GM23338 (cell line): ENCODE measurements around the gene CDK11A.

ENCODE experiments used
- EZH2 ChIP-seq: fragments of 200-600 bp; sonication (generic); IDR thresholded peaks from one replicate; pipeline ENCODE4 v1.8.0; 2017; ENCODE audit warnings: antibody characterized with exemption, mild to moderate bottlenecking, low read depth; ENCODE audit not compliant: unreplicated experiment
- NANOG ChIP-seq: IDR thresholded peaks from 2 replicates; pipeline ENCODE4 v1.6.1; 2016; ENCODE audit warnings: antibody characterized with exemption, borderline replicate concordance
- POLR2AphosphoS5 ChIP-seq: IDR thresholded peaks from 2 replicates; pipeline ENCODE4 v1.6.1; 2016; ENCODE audit warnings: antibody characterized with exemption, low read depth
- TF ChIP-seq, protein P1 (sequence below), 2 experiments: fragments of 200-600 bp in 1 of 2; sonication (generic) in 1 of 2; conservative IDR thresholded peaks; 2 replicates each; pipeline versions ENCODE4 v1.5.1 to v1.6.1; 2016 to 2017; ENCODE audit warnings: antibody characterized with exemption in 2 of 2, low read depth in 2 of 2, mild to moderate bottlenecking in 2 of 2, moderate library complexity in 1 of 2
- TF ChIP-seq, protein P2 (sequence below): IDR thresholded peaks from one replicate; pipeline ENCODE4 v1.6.1; 2018; ENCODE audit warnings: antibody characterized with exemption; ENCODE audit not compliant: unreplicated experiment

DNA sequence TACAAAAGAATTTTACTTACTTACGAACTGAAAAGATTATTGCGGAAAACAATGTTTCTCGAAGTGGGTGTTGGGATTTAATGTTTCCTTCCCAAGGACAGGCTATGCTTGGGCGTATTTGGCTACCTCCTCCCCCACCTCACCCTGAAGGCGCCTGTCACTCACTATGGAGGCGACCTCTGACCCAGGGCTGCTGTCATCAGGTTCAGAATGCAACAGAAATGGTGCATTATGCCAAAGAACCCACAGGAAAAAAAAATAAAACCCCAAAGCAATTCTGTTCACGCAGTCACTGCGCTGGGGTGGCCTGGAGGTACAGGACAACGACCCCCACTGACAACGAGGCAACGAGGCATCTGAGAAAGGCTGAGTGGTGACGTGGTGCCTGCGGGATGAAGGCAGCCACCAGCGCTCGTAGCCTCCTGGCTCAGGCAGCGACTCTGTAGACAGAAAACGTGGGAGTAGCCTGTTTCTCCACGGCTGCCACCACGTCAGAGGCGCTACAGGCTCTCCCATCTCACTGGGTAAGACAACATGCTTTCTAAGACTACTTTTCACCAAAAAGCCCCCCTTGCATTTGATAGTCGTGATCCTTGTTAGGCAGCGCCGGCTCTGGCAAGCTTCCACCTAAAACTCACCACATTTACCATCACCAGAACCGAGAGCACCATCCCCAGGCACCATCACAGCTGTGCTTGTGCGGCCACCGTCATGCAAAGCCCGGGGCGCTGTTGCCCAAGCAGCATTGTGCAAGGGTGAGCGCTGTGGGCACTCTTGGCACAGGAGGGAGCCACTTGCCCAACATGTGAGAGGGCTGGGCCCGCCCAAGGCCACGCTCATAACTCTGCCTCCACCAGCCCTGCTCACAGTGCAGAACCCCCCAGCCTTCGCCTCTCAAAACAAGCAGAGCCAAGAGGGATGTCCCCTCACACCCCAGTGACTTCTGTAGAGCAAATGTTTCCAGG, 39.8 kb upstream of the CDK11A start:
- TF ChIP-seq, protein P1, sequence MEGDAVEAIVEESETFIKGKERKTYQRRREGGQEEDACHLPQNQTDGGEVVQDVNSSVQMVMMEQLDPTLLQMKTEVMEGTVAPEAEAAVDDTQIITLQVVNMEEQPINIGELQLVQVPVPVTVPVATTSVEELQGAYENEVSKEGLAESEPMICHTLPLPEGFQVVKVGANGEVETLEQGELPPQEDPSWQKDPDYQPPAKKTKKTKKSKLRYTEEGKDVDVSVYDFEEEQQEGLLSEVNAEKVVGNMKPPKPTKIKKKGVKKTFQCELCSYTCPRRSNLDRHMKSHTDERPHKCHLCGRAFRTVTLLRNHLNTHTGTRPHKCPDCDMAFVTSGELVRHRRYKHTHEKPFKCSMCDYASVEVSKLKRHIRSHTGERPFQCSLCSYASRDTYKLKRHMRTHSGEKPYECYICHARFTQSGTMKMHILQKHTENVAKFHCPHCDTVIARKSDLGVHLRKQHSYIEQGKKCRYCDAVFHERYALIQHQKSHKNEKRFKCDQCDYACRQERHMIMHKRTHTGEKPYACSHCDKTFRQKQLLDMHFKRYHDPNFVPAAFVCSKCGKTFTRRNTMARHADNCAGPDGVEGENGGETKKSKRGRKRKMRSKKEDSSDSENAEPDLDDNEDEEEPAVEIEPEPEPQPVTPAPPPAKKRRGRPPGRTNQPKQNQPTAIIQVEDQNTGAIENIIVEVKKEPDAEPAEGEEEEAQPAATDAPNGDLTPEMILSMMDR (conservative IDR thresholded peaks at IDR 0.05; ENCODE audit: low read depth in 2 of 2) = peak in 1 of 2 experiments; percentile 22; a peak in 1 of 4 replicates
- TF ChIP-seq EZH2 (no peak), NANOG (no peak), POLR2AphosphoS5 (no peak)
- TF ChIP-seq, protein P2, sequence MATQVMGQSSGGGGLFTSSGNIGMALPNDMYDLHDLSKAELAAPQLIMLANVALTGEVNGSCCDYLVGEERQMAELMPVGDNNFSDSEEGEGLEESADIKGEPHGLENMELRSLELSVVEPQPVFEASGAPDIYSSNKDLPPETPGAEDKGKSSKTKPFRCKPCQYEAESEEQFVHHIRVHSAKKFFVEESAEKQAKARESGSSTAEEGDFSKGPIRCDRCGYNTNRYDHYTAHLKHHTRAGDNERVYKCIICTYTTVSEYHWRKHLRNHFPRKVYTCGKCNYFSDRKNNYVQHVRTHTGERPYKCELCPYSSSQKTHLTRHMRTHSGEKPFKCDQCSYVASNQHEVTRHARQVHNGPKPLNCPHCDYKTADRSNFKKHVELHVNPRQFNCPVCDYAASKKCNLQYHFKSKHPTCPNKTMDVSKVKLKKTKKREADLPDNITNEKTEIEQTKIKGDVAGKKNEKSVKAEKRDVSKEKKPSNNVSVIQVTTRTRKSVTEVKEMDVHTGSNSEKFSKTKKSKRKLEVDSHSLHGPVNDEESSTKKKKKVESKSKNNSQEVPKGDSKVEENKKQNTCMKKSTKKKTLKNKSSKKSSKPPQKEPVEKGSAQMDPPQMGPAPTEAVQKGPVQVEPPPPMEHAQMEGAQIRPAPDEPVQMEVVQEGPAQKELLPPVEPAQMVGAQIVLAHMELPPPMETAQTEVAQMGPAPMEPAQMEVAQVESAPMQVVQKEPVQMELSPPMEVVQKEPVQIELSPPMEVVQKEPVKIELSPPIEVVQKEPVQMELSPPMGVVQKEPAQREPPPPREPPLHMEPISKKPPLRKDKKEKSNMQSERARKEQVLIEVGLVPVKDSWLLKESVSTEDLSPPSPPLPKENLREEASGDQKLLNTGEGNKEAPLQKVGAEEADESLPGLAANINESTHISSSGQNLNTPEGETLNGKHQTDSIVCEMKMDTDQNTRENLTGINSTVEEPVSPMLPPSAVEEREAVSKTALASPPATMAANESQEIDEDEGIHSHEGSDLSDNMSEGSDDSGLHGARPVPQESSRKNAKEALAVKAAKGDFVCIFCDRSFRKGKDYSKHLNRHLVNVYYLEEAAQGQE = no peak
